ENCODE results near the gene CAMK1D. TPM values are rescaled to one million over a fixed set of nuclear protein-coding genes. Genes with fewer than 3 reads are reported as not detected.

The CAMK1D gene
- total RNA-seq, 1 experiment from 2014 or later, result 10.2 TPM

DNA sequence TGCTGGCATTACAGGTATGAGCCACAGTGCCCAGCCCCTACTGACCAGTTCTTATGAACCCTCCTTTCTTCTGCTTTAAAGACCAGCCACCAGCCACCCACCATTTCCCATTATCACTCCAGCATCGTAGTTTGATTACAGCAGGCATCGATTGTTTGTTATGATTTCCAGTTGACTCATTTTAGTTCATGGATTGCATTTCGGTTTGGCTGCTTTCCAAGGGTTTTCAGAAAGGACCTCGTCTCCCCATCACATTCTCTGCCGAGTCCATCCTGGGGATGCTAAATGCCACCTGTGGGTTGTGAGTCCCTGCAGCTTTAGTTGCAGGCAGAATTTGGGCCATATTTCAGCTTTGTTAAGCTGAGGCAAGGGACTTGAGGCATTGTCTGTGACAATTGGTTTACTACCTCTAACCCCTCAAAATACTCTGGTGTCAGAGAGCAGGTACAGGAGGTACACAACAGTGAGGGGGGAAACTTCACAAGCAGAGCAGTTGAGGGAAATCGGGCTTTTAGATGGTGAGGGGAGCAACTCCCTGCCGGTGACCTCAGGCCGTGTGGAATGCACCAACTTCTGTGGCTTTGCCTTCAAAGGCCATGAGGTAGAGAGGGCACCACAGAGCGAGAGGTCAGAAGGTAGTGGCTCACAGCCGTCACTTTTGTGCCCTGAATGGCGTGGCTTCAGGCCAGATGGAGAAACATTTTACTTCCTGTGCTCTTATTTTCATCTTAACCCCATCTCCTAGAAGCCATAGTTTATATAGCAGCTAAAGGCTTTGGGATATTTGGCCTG lies 448.3 kb downstream of the CAMK1D start:
- TF ChIP-seq, protein P1, sequence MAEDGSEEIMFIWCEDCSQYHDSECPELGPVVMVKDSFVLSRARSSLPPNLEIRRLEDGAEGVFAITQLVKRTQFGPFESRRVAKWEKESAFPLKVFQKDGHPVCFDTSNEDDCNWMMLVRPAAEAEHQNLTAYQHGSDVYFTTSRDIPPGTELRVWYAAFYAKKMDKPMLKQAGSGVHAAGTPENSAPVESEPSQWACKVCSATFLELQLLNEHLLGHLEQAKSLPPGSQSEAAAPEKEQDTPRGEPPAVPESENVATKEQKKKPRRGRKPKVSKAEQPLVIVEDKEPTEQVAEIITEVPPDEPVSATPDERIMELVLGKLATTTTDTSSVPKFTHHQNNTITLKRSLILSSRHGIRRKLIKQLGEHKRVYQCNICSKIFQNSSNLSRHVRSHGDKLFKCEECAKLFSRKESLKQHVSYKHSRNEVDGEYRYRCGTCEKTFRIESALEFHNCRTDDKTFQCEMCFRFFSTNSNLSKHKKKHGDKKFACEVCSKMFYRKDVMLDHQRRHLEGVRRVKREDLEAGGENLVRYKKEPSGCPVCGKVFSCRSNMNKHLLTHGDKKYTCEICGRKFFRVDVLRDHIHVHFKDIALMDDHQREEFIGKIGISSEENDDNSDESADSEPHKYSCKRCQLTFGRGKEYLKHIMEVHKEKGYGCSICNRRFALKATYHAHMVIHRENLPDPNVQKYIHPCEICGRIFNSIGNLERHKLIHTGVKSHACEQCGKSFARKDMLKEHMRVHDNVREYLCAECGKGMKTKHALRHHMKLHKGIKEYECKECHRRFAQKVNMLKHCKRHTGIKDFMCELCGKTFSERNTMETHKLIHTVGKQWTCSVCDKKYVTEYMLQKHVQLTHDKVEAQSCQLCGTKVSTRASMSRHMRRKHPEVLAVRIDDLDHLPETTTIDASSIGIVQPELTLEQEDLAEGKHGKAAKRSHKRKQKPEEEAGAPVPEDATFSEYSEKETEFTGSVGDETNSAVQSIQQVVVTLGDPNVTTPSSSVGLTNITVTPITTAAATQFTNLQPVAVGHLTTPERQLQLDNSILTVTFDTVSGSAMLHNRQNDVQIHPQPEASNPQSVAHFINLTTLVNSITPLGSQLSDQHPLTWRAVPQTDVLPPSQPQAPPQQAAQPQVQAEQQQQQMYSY (CRISPR knock-in tag; IDR thresholded peaks at IDR 0.05), result no peak
- TF ChIP-seq NFE2L1 (CRISPR knock-in tag; IDR thresholded peaks at IDR 0.05) (no peak), ZNF219 (CRISPR knock-in tag; IDR thresholded peaks at IDR 0.05; ENCODE audit: borderline replicate concordance) (no peak)
- Mint-ChIP-seq H3K4me1 (peaks cover 25% of the 10 kb centered on the region), H3K4me3 (no peak overlapping the region), H3K36me3 (no peaks in the 10 kb centered on the region), H3K27me3 (ENCODE audit: low read depth) (no peaks in the 10 kb centered on the region), H3K27ac (no peak overlapping the region), H3K9me3 (peaks cover 11% of the 10 kb centered on the region)
- ChIA-PET POLR2A (no interaction called here), CTCF (interaction anchor here (1.0 to 1.1 kb wide), 2 partner anchors 15 to 104 kb away, joined by 4 to 8 read pairs; no protein-coding TSS in a partner anchor)
- no peak for DNase-seq (ENCODE audit: low spot score)
- no peak for ATAC-seq

DNA sequence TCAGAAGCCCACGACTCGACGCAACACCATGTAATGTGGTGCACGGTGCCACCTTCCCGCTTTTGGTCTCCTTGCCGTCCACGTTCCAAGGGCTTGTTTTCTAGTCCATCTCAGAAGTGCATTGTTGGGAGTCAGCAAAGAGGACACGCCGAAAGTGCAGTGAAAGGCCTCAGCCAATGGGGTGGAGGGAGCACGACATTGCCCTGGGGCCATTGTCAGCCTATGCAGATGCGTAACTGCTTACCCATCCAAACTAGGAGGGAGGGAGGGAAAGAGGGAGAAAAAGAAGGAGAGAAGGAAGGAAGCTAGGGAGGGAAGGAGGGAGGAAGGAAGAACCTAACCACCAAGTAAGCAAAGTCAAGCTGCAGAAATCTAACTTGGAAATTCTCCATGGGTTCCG lies 449.8 kb downstream of the CAMK1D start:
- peaks cover 25% of the 10 kb centered on the region for H3K4me1 Mint-ChIP-seq
- ATAC-seq (peak; percentile 61), DNase-seq (ENCODE audit: low spot score) (no peak)
- no peak overlapping the region for H3K27ac Mint-ChIP-seq
- TF ChIP-seq ZNF396 (CRISPR knock-in tag; IDR thresholded peaks at IDR 0.05; ENCODE audit: borderline replicate concordance) (no peak), ZNF121 (CRISPR knock-in tag; IDR thresholded peaks at IDR 0.05) (no peak), RORB (CRISPR knock-in tag; IDR thresholded peaks at IDR 0.05) (no peak), TCF7 (CRISPR knock-in tag; IDR thresholded peaks at IDR 0.05; ENCODE audit: low read depth) (no peak), ELF4 (CRISPR knock-in tag; IDR thresholded peaks at IDR 0.05; ENCODE audit: low read depth) (no peak), ZBTB21 (CRISPR knock-in tag; IDR thresholded peaks at IDR 0.05; ENCODE audit: borderline replicate concordance) (no peak), CREB1 (CRISPR knock-in tag; IDR thresholded peaks at IDR 0.05) (no peak), NR3C1 (CRISPR knock-in tag; conservative IDR thresholded peaks at IDR 0.05; ENCODE audit: low read depth) (no peak), SMAD4 (CRISPR knock-in tag; IDR thresholded peaks at IDR 0.05) (no peak), MXD4 (CRISPR knock-in tag; IDR thresholded peaks at IDR 0.05; ENCODE audit: borderline replicate concordance) (no peak), JUN (CRISPR knock-in tag; IDR thresholded peaks at IDR 0.05) (no peak), ZNF416 (CRISPR knock-in tag; IDR thresholded peaks at IDR 0.05) (no peak), ZNF317 (CRISPR knock-in tag; IDR thresholded peaks at IDR 0.05; ENCODE audit: borderline replicate concordance, low read depth) (no peak), HMGA2 (CRISPR knock-in tag; IDR thresholded peaks at IDR 0.05) (no peak), JAZF1 (CRISPR knock-in tag; IDR thresholded peaks at IDR 0.05) (no peak)
- TF ChIP-seq, protein P2, sequence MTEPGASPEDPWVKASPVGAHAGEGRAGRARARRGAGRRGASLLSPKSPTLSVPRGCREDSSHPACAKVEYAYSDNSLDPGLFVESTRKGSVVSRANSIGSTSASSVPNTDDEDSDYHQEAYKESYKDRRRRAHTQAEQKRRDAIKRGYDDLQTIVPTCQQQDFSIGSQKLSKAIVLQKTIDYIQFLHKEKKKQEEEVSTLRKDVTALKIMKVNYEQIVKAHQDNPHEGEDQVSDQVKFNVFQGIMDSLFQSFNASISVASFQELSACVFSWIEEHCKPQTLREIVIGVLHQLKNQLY (CRISPR knock-in tag; IDR thresholded peaks at IDR 0.05), result no peak
- TF ChIP-seq, protein P3, sequence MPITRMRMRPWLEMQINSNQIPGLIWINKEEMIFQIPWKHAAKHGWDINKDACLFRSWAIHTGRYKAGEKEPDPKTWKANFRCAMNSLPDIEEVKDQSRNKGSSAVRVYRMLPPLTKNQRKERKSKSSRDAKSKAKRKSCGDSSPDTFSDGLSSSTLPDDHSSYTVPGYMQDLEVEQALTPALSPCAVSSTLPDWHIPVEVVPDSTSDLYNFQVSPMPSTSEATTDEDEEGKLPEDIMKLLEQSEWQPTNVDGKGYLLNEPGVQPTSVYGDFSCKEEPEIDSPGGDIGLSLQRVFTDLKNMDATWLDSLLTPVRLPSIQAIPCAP (CRISPR knock-in tag; IDR thresholded peaks at IDR 0.05), result no peak
- TF ChIP-seq, protein P4, sequence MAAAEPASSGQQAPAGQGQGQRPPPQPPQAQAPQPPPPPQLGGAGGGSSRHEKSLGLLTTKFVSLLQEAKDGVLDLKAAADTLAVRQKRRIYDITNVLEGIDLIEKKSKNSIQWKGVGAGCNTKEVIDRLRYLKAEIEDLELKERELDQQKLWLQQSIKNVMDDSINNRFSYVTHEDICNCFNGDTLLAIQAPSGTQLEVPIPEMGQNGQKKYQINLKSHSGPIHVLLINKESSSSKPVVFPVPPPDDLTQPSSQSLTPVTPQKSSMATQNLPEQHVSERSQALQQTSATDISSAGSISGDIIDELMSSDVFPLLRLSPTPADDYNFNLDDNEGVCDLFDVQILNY (CRISPR knock-in tag; IDR thresholded peaks at IDR 0.05), result no peak
- TF ChIP-seq, protein P5, sequence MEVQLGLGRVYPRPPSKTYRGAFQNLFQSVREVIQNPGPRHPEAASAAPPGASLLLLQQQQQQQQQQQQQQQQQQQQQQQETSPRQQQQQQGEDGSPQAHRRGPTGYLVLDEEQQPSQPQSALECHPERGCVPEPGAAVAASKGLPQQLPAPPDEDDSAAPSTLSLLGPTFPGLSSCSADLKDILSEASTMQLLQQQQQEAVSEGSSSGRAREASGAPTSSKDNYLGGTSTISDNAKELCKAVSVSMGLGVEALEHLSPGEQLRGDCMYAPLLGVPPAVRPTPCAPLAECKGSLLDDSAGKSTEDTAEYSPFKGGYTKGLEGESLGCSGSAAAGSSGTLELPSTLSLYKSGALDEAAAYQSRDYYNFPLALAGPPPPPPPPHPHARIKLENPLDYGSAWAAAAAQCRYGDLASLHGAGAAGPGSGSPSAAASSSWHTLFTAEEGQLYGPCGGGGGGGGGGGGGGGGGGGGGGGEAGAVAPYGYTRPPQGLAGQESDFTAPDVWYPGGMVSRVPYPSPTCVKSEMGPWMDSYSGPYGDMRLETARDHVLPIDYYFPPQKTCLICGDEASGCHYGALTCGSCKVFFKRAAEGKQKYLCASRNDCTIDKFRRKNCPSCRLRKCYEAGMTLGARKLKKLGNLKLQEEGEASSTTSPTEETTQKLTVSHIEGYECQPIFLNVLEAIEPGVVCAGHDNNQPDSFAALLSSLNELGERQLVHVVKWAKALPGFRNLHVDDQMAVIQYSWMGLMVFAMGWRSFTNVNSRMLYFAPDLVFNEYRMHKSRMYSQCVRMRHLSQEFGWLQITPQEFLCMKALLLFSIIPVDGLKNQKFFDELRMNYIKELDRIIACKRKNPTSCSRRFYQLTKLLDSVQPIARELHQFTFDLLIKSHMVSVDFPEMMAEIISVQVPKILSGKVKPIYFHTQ (CRISPR knock-in tag; IDR thresholded peaks at IDR 0.05), result no peak
- TF ChIP-seq, protein P6, sequence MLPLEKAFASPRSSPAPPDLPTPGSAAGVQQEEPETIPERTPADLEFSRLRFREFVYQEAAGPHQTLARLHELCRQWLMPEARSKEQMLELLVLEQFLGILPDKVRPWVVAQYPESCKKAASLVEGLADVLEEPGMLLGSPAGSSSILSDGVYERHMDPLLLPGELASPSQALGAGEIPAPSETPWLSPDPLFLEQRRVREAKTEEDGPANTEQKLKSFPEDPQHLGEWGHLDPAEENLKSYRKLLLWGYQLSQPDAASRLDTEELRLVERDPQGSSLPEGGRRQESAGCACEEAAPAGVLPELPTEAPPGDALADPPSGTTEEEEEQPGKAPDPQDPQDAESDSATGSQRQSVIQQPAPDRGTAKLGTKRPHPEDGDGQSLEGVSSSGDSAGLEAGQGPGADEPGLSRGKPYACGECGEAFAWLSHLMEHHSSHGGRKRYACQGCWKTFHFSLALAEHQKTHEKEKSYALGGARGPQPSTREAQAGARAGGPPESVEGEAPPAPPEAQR (CRISPR knock-in tag; IDR thresholded peaks at IDR 0.05), result no peak
- no peaks in the 10 kb centered on the region for H3K27me3 Mint-ChIP-seq (ENCODE audit: low read depth)
- no peak overlapping the region for H3K4me3 Mint-ChIP-seq
- H3K9me3 Mint-ChIP-seq, result no peaks in the 10 kb centered on the region
- ChIA-PET CTCF (interaction anchor here (2.5 kb wide), 1 partner anchor 17 kb away, joined by 16 read pairs; no protein-coding TSS in a partner anchor), POLR2A (no interaction called here)
- H3K36me3 Mint-ChIP-seq, result no peaks in the 10 kb centered on the region

All from WTC11 (cell line).